Pancreas (tissue), 10 donors: ENCODE measurements around the gene CEP164. TPM values are rescaled to one million over a fixed set of nuclear protein-coding genes. Genes with fewer than 3 reads are reported as not detected.

ENCODE experiments used
- ATAC-seq, 4 donors: fragments of 200-7000 bp; cut with Tn5 transposase; one replicate each; pipeline versions ENCODE4 v1.8.0 to v1.9.1; 2020; ENCODE audit warnings: mild to moderate bottlenecking in 4 of 4, moderate library complexity in 4 of 4
- DNase-seq, 6 donors: peaks; one replicate each; pipeline ENCODE4 v3.0.0-alpha.2; 2020
- FAIRE-seq: peaks from 2 replicates; lab custom pipeline; 2012; peaks lifted over from hg19 to GRCh38; lab: Jason Lieb, UNC
- H3K27ac ChIP-seq, 4 donors: fragments of 200-600 bp; sonication (generic); 1 replicate in 3 of 4; 2 replicates in 1 of 4; pipeline versions ENCODE4 v1.5.0 to v1.8.0; 2020
- H3K27me3 ChIP-seq, 4 donors: fragments of 200-600 bp; one replicate each; pipeline ENCODE4 v1.8.0; 2021
- H3K36me3 ChIP-seq, 3 donors: fragments of 200-600 bp; sonication (generic) in 1 of 3; one replicate each; pipeline versions ENCODE4 v1.5.0 to v1.8.0; 2020 to 2021
- H3K4me1 ChIP-seq, 3 donors: fragments of 200-600 bp; one replicate each; pipeline ENCODE4 v1.8.0; 2021
- H3K4me3 ChIP-seq, 4 donors: fragments of 200-600 bp; sonication (generic) in 2 of 4; one replicate each; pipeline versions ENCODE4 v1.5.0 to v1.8.0; 2020 to 2021
- H3K9me3 ChIP-seq, 4 donors: fragments of 200-600 bp; one replicate each; pipeline ENCODE4 v1.8.0; 2021
- CTCF ChIP-seq, 4 donors: fragments of 200-600 bp; sonication (generic) in 3 of 4; IDR thresholded peaks; one replicate each; pipeline versions ENCODE4 v1.5.0 to v1.8.0; 2021; ENCODE audit warnings: antibody characterized with exemption in 4 of 4
- WGBS, 2 donors: extraction: QIAGEN DNeasy Blood & Tissue Kit; methylation state at CpG; one replicate each; pipeline ENCODE4 v1.1.7; 2013; 5-methylcytosine and 5-hydroxymethylcytosine counted together
- intact Hi-C, 3 donors: fragments of 100-400 bp; cut with DNase I; formaldehyde crosslinking; loops; one replicate each; pipeline versions ENCODE4 v1.11.1 to v1.14.2; 2022
- polyA plus RNA-seq, 2 donors: library from polyadenylated mRNA; stranded (reverse); fragments of 200-250 nt; gene quantifications; one replicate each; pipeline ENCODE4 v1.2.3, GENCODE V29; 2013
- total RNA-seq, 6 donors: library from RNA; stranded (reverse); fragmentation: NEBNext Ultra II Directional in 4 of 6; extraction: Animal tissue kit (Norgen Biotek cat#: 25700) in 4 of 6; gene quantifications; one replicate each; pipeline versions ENCODE4 v1.2.1 to v1.2.4, GENCODE V29; 2021 to 2023
- donor health status: healthy with polysubstance abuse.
- donor health status: DM: no; HTN: no; CAD: no; lungs with moderate emphysema.
- donor health status: DM: no; HTN: no; CAD: no.
- donor health status: control.
- donor health status: control.
- donor health status: Bipolar disorder and iron deficiency.
- donor health status: DM: yes; HTN: yes; CAD: no.
- donor health status: DM: no; HTN: no; CAD: no.
- donor health status: DM: no; HTN: no; CAD: no.
- donor health status: DM: yes; HTN: yes; CAD: no.

Gene CEP164
- total and polyA plus RNA-seq, 8 donors: 12.9 to 56.3 (median 26.0) TPM

- TF ChIP-seq CTCF (IDR thresholded peaks at IDR 0.05): no peak
- no peak overlapping the region for H3K27ac ChIP-seq
- no peak for FAIRE-seq
- intact Hi-C loops: no loop called here
- no peaks in the 10 kb centered on the region for H3K4me1 ChIP-seq
- no peaks in the 10 kb centered on the region for H3K27me3 ChIP-seq
- no peaks in the 10 kb centered on the region for H3K36me3 ChIP-seq
- no peaks in the 10 kb centered on the region for H3K9me3 ChIP-seq
- DNase-seq: no peak
- 76 to 88% methylated on average over 14 of the region's 14 CpGs for WGBS, 2 donors
- H3K4me3 ChIP-seq: no peak overlapping the region
- ATAC-seq: no peak
Observed at GRCh38 chr11:117441146-117441975, 113.7 kb downstream of the CEP164 start.

GRCh38 chr11:117442049-117442868 is 114.6 kb downstream of the CEP164 start:
- 86 to 87% methylated on average over 16 of the region's 16 CpGs for WGBS, 2 donors
- FAIRE-seq: no peak
- H3K4me3 ChIP-seq: no peak overlapping the region

GRCh38 chr11:117442869-117443239 is 115.2 kb downstream of the CEP164 start:
- TF ChIP-seq CTCF (IDR thresholded peaks at IDR 0.05): no peak
- FAIRE-seq (no peak), ATAC-seq (no peak), DNase-seq (no peak)
- no peaks in the 10 kb centered on the region for H3K27me3 ChIP-seq
- H3K4me1 ChIP-seq: no peaks in the 10 kb centered on the region
- intact Hi-C loops: no loop called here
- WGBS, 2 donors: 68 to 83% methylated on average over 12 of the region's 12 CpGs
- no peaks in the 10 kb centered on the region for H3K36me3 ChIP-seq
- no peak overlapping the region for H3K27ac ChIP-seq
- no peaks in the 10 kb centered on the region for H3K9me3 ChIP-seq
- no peak overlapping the region for H3K4me3 ChIP-seq

More at GRCh38 chr11:117442049-117442868, 114.6 kb downstream of the CEP164 start:
- TF ChIP-seq CTCF (IDR thresholded peaks at IDR 0.05): no peak
- Histone ChIP-seq H3K27me3 (no peaks in the 10 kb centered on the region), H3K36me3 (no peaks in the 10 kb centered on the region), H3K9me3 (no peaks in the 10 kb centered on the region), H3K4me1 (no peaks in the 10 kb centered on the region), H3K27ac (no peak overlapping the region)
- intact Hi-C loops: no loop called here
- ATAC-seq (no peak), DNase-seq (no peak)

- no peak for FAIRE-seq
- no peaks in the 10 kb centered on the region for H3K36me3 ChIP-seq
- peak in 5 of 6 donors; percentile 46 to 81 (median 60) for DNase-seq
- no peaks in the 10 kb centered on the region for H3K4me1 ChIP-seq
- intact Hi-C loops: no loop called here
- WGBS, 2 donors: 31 to 32% methylated on average over 38 of the region's 38 CpGs
- no peak overlapping the region for H3K27ac ChIP-seq
- H3K4me3 ChIP-seq: peak overlapping the region in 1 of 4 donors; percentile 6
- H3K9me3 ChIP-seq: no peaks in the 10 kb centered on the region
- TF ChIP-seq CTCF (IDR thresholded peaks at IDR 0.05): peak; percentile 21 to 40 (median 35)
- no peaks in the 10 kb centered on the region for H3K27me3 ChIP-seq
- ATAC-seq: peak; percentile 90 to 98 (median 94)
Observed at GRCh38 chr11:117443266-117444186, 115.9 kb downstream of the CEP164 start.
